Endothelial cell of umbilical vein (primary cell): ENCODE measurements around the gene NDUFB7. TPM values are rescaled to one million over a fixed set of nuclear protein-coding genes. Genes with fewer than 3 reads are reported as not detected.

Experiments used
- BruUV-seq: library from RNA; stranded (reverse); fragments of 400-500 nt; replicated peaks from 2 replicates; lab custom pipeline; 2021; lab: Mats Ljungman, UMichigan
- CTCF ChIA-PET: fragments of 300-600, 350-600 bp; sonication (Branson Sonifier 250); formaldehyde crosslinking; loops from one replicate; lab custom pipeline; 2021; ENCODE audit warnings: antibody characterized with exemption, inconsistent platforms; lab: Charles Lee
- POLR2A ChIA-PET: fragments of 300-600, 350-600 bp; sonication (Branson Sonifier 250); formaldehyde crosslinking; loops from one replicate; lab custom pipeline; 2021; ENCODE audit warnings: antibody characterized with exemption, inconsistent platforms; lab: Charles Lee
- DNase-seq: peaks from one replicate; pipeline ENCODE4 v3.0.0-alpha.2; 2011; ENCODE audit warnings: low read depth, low spot score
- FAIRE-seq: peaks from 2 replicates; lab custom pipeline; 2011; peaks lifted over from hg19 to GRCh38; lab: Jason Lieb, UNC
- H2AFZ ChIP-seq: 2 replicates; pipeline ENCODE4 v1.6.0; 2012; ENCODE audit warnings: low read depth, low read length, control low read depth, inconsistent platforms
- H3K27ac ChIP-seq: 2 replicates; pipeline ENCODE4 v1.5.1; 2011; ENCODE audit warnings: low read depth, mild to moderate bottlenecking, control low read depth, low read length, moderate library complexity; ENCODE audit not compliant: insufficient read depth
- H3K27me3 ChIP-seq, 2 experiments: 2 replicates each; pipeline versions ENCODE4 v1.6.0 to v1.6.1; 2011; ENCODE audit warnings: low read length in 2 of 2, mixed read lengths in 1 of 2; ENCODE audit not compliant: control insufficient read depth in 2 of 2, insufficient read depth in 2 of 2
- H3K36me3 ChIP-seq, 2 experiments: 2 replicates in 1 of 2; 3 replicates in 1 of 2; pipeline ENCODE4 v1.5.1; 2011; ENCODE audit warnings: low read length in 2 of 2, mild to moderate bottlenecking in 1 of 2, moderate library complexity in 1 of 2; ENCODE audit not compliant: control insufficient read depth in 2 of 2, insufficient read depth in 2 of 2; ENCODE audit errors: extremely low read depth in 1 of 2
- H3K4me1 ChIP-seq: 3 replicates; pipeline ENCODE4 v1.5.1; 2011; ENCODE audit warnings: mild to moderate bottlenecking, low read length; ENCODE audit not compliant: control insufficient read depth, insufficient read depth; ENCODE audit errors: extremely low read depth
- H3K4me2 ChIP-seq: 2 replicates; pipeline ENCODE4 v1.6.1; 2011; ENCODE audit warnings: low read length, control low read depth, mixed read lengths; ENCODE audit not compliant: insufficient read depth
- H3K4me3 ChIP-seq, 3 experiments: fragments of 200-600 bp in 1 of 3; sonication (generic), shearing (Covaris generic) in 1 of 3; replicated peaks in 1 of 3; 2 replicates each; pipeline ENCODE4 v1.5.1; 2011 to 2016; ENCODE audit warnings: control low read depth in 3 of 3, low read length in 3 of 3, mild to moderate bottlenecking in 2 of 3, inconsistent platforms in 1 of 3, low read depth in 1 of 3, moderate library complexity in 1 of 3; ENCODE audit not compliant: insufficient read depth in 1 of 3
- H3K79me2 ChIP-seq: 2 replicates; pipeline ENCODE4 v1.6.0; 2012; ENCODE audit warnings: low read length, inconsistent platforms; ENCODE audit not compliant: control insufficient read depth, insufficient read depth
- H3K9ac ChIP-seq: replicated peaks from 2 replicates; pipeline ENCODE3; 2011; ENCODE audit warnings: low read length, control low read depth; ENCODE audit not compliant: insufficient read depth; ENCODE audit errors: extremely low read depth
- H3K9me1 ChIP-seq: replicated peaks from 3 replicates; pipeline ENCODE4 v1.6.0; 2011; ENCODE audit warnings: mild to moderate bottlenecking, low read length; ENCODE audit not compliant: control insufficient read depth, insufficient read depth; ENCODE audit errors: extremely low read depth
- H3K9me3 ChIP-seq: replicated peaks from 2 replicates; pipeline ENCODE4 v1.5.1; 2012; ENCODE audit warnings: low read length, inconsistent platforms; ENCODE audit not compliant: control insufficient read depth, insufficient read depth
- H4K20me1 ChIP-seq: replicated peaks from 2 replicates; pipeline ENCODE3; 2011; ENCODE audit warnings: mild to moderate bottlenecking, low read length; ENCODE audit not compliant: control insufficient read depth, insufficient read depth; ENCODE audit errors: extremely low read depth
- EZH2 ChIP-seq: IDR thresholded peaks from 2 replicates; pipeline ENCODE4 v1.6.1; 2012; ENCODE audit warnings: borderline replicate concordance, low read depth, mild to moderate bottlenecking, moderate library complexity, low read length, inconsistent platforms; ENCODE audit not compliant: severe bottlenecking
- FOS ChIP-seq: IDR thresholded peaks from 2 replicates; pipeline ENCODE4 v1.6.1; 2011; ENCODE audit warnings: mild to moderate bottlenecking, low read length, moderate library complexity, borderline replicate concordance; ENCODE audit not compliant: insufficient read depth
- GATA2 ChIP-seq: IDR thresholded peaks from 2 replicates; pipeline ENCODE4 v1.7.0; 2011; ENCODE audit warnings: low read depth, mild to moderate bottlenecking, moderate library complexity, mixed read lengths, low read length; ENCODE audit not compliant: insufficient read length, insufficient read depth
- JUN ChIP-seq: IDR thresholded peaks from 2 replicates; pipeline ENCODE4 v1.6.1; 2011; ENCODE audit warnings: borderline replicate concordance, low read depth; ENCODE audit not compliant: insufficient read length, insufficient read depth
- POLR2A ChIP-seq: IDR thresholded peaks from 2 replicates; pipeline ENCODE4 v1.6.1; 2012; ENCODE audit warnings: low read depth, mild to moderate bottlenecking, control low read depth, low read length
- POLR2AphosphoS5 ChIP-seq: IDR thresholded peaks from 2 replicates; pipeline ENCODE4 v1.6.1; 2012; ENCODE audit warnings: low read depth, mild to moderate bottlenecking, control low read depth, low read length, moderate library complexity; ENCODE audit not compliant: insufficient read depth
- dilution Hi-C: fragments of 300-500 bp; cut with MboI; formaldehyde crosslinking; loops from one replicate; pipeline ENCODE4 v1.15.0; 2019; ENCODE audit warnings: low sequenced_read_pairs; ENCODE audit not compliant: extremely low pct_ligation_motif_present
- intact Hi-C: fragments of 100-400 bp; cut with micrococcal nuclease; formaldehyde crosslinking; loops from one replicate; pipeline ENCODE4 v1.10.0; 2022
- polyA plus RNA-seq, 4 experiments: library from polyadenylated mRNA; depleted of rRNA in 3 of 4; stranded (reverse) in 3 of 4; unstranded in 1 of 4; fragments of >200 nt; gene quantifications; 2 replicates each; pipeline versions ENCODE4 v1.2.1 to v1.2.3, GENCODE V29; 2011 to 2012; ENCODE audit warnings: missing spikeins in 1 of 4
- total RNA-seq: library from RNA; stranded (reverse); gene quantifications from 2 replicates; pipeline ENCODE4 v1.2.3, GENCODE V29; 2021
- TF ChIP-seq, protein P1 (sequence below): IDR thresholded peaks from 2 replicates; pipeline ENCODE4 v1.6.1; 2011; ENCODE audit not compliant: insufficient read depth, insufficient read length
- TF ChIP-seq, protein P2 (sequence below), 2 donors: IDR thresholded peaks; 1 replicate in 1 of 2; 2 replicates in 1 of 2; pipeline ENCODE4 v1.5.1; 2011; ENCODE audit warnings: low read length in 2 of 2, mild to moderate bottlenecking in 2 of 2, moderate library complexity in 2 of 2, control low read depth in 1 of 2, inconsistent platforms in 1 of 2, low read depth in 1 of 2; ENCODE audit not compliant: insufficient read depth in 1 of 2; ENCODE audit errors: extremely low read depth in 1 of 2

The NDUFB7 gene
- total and polyA plus RNA-seq, 2 donors (not counting 3 experiments of a cell fraction or from before 2014, with no cell fraction given), result 177 to 655 TPM

DNA sequence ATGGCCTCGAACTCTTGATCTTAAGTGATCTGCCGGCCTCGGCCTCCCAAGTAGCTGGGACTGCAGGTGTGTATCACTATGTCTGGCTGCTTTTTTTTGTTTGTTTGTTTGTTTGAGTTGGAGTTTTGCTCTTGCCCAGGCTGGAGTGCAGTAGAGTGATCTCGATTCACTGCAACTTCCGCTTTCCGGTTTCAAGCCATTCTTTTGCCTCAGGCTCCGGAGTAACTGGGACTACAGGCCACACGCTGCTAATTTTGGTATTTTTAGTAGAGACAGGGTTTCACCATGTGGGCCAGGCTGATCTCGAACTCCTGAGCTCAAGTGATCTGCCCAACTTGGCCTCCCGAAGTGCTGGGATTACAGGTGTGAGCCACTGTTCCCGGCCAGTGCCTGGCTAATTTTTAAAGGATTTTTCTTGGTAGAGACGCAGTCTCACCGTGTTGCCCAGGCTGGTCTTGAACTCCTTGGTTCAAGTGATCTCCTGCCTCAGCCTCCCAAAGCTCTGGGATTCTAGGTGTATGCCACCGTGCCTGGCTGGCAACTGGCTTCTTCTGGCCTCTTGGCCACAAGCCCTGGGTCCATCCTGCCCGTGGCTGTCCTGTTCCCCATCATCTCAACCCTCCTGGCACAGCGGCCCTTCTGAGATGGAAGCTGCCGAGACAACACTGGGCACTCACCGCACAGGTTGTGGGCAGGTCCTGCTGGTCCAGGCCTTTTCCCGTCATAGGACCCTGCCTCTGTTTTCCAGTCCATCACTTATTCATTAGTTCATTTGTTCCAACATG is 30.9 kb downstream of the NDUFB7 start:
- Histone ChIP-seq H2AFZ (no peak overlapping the region), H3K4me2 (no peak overlapping the region), H3K9ac (no peak overlapping the region), H3K79me2 (peaks cover 6% of the 10 kb centered on the region), H3K36me3 (peaks cover 0 to 1% of the 10 kb centered on the region in 2 experiments), H3K4me1 (no peaks in the 10 kb centered on the region), H3K9me1 (no peaks in the 10 kb centered on the region), H3K27me3 (no peaks in the 10 kb centered on the region), H3K4me3 (no peak overlapping the region), H3K9me3 (no peaks in the 10 kb centered on the region), H3K27ac (no peak overlapping the region), H4K20me1 (no peaks in the 10 kb centered on the region)
- dilution Hi-C loops (no loop called here), intact Hi-C loops (no loop called here)
- no peak for FAIRE-seq
- ChIA-PET POLR2A (no interaction called here), CTCF (no interaction called here)
- TF ChIP-seq, protein P1, sequence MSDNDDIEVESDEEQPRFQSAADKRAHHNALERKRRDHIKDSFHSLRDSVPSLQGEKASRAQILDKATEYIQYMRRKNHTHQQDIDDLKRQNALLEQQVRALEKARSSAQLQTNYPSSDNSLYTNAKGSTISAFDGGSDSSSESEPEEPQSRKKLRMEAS, result no peak
- TF ChIP-seq JUN (no peak), GATA2 (no peak), FOS (no peak), POLR2A (no peak), EZH2 (no peak), POLR2AphosphoS5 (no peak)
- TF ChIP-seq, protein P2, sequence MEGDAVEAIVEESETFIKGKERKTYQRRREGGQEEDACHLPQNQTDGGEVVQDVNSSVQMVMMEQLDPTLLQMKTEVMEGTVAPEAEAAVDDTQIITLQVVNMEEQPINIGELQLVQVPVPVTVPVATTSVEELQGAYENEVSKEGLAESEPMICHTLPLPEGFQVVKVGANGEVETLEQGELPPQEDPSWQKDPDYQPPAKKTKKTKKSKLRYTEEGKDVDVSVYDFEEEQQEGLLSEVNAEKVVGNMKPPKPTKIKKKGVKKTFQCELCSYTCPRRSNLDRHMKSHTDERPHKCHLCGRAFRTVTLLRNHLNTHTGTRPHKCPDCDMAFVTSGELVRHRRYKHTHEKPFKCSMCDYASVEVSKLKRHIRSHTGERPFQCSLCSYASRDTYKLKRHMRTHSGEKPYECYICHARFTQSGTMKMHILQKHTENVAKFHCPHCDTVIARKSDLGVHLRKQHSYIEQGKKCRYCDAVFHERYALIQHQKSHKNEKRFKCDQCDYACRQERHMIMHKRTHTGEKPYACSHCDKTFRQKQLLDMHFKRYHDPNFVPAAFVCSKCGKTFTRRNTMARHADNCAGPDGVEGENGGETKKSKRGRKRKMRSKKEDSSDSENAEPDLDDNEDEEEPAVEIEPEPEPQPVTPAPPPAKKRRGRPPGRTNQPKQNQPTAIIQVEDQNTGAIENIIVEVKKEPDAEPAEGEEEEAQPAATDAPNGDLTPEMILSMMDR (IDR thresholded peaks at IDR 0.05; ENCODE audit: extremely low read depth in 1 of 2, insufficient read depth in 1 of 2, low read depth in 1 of 2, low read length in 2 of 2), result no peak
- BruUV-seq, result no TSS peak
- no peak for DNase-seq
